DND-41 (cell line): Measurements from ENCODE around the gene PRRX2.

Experiments used
- ATAC-seq: fragments of 200-7000 bp; cut with Tn5 transposase; 3 replicates; pipeline ENCODE4 v1.9.1; 2021; ENCODE audit warnings: low read depth; ENCODE audit not compliant: insufficient read depth
- DNase-seq: peaks from one replicate; pipeline ENCODE4 v3.0.0-alpha.2; 2020
- H2AFZ ChIP-seq: 2 replicates; pipeline ENCODE4 v1.6.0; 2012; ENCODE audit warnings: low read depth, low read length
- H3K27ac ChIP-seq: 2 replicates; pipeline ENCODE4 v1.5.1; 2012; ENCODE audit warnings: low read length, inconsistent platforms
- H3K27me3 ChIP-seq: fragments of 200-600 bp; sonication (generic); 2 replicates; pipeline ENCODE4 v1.6.0; 2012; ENCODE audit warnings: low read length, mild to moderate bottlenecking, inconsistent platforms; ENCODE audit not compliant: insufficient read depth, poor library complexity
- H3K36me3 ChIP-seq: 2 replicates; pipeline ENCODE4 v1.5.1; 2012; ENCODE audit warnings: low read length, inconsistent platforms; ENCODE audit not compliant: insufficient read depth
- H3K4me1 ChIP-seq: 2 replicates; pipeline ENCODE4 v1.5.1; 2012; ENCODE audit warnings: mild to moderate bottlenecking, low read length; ENCODE audit not compliant: insufficient read depth
- H3K4me2 ChIP-seq: 2 replicates; pipeline ENCODE4 v1.6.0; 2012; ENCODE audit warnings: mild to moderate bottlenecking, moderate library complexity, low read length, inconsistent platforms; ENCODE audit not compliant: insufficient read depth
- H3K4me3 ChIP-seq, 2 experiments: fragments of 200-600 bp in 1 of 2; shearing (Covaris generic) in 1 of 2; 2 replicates each; pipeline ENCODE4 v1.5.1; 2012 to 2016; ENCODE audit warnings: inconsistent platforms in 2 of 2, low read length in 2 of 2, mild to moderate bottlenecking in 2 of 2, low read depth in 1 of 2, moderate library complexity in 1 of 2
- H3K79me2 ChIP-seq: 2 replicates; pipeline ENCODE4 v1.6.0; 2012; ENCODE audit warnings: low read length, inconsistent platforms; ENCODE audit not compliant: insufficient read depth
- H3K9ac ChIP-seq: 2 replicates; pipeline ENCODE4 v1.6.0; 2012; ENCODE audit warnings: low read depth, mild to moderate bottlenecking, inconsistent platforms, low read length, moderate library complexity
- H3K9me3 ChIP-seq: 2 replicates; pipeline ENCODE4 v1.5.1; 2012; ENCODE audit warnings: low read length, moderate library complexity, mild to moderate bottlenecking, inconsistent platforms; ENCODE audit not compliant: insufficient read depth, severe bottlenecking
- H4K20me1 ChIP-seq: 2 replicates; pipeline ENCODE4 v1.6.0; 2012; ENCODE audit warnings: low read length; ENCODE audit not compliant: insufficient read depth
- CTCF ChIP-seq: IDR thresholded peaks from 2 replicates; pipeline ENCODE4 v1.5.1; 2012; ENCODE audit warnings: borderline replicate concordance, low read length, moderate library complexity, mild to moderate bottlenecking; ENCODE audit not compliant: poor library complexity, severe bottlenecking; ENCODE audit errors: extremely low read depth
- EZH2 ChIP-seq: IDR thresholded peaks from 3 replicates; pipeline ENCODE4 v1.6.1; 2012; ENCODE audit warnings: borderline replicate concordance, low read depth, mild to moderate bottlenecking, moderate library complexity, low read length, inconsistent platforms; ENCODE audit not compliant: severe bottlenecking

Gene PRRX2

GRCh38 chr9:129624947-129625346, 40.5 kb upstream of the PRRX2 start:
- Histone ChIP-seq H3K27ac (no peak overlapping the region), H3K4me3 (peak overlapping the region in 1 of 2 experiments; percentile 98; a peak in 2 of 4 replicates), H3K9ac (peak overlapping the region; percentile 92), H3K4me1 (peaks cover 56% of the 10 kb centered on the region), H3K4me2 (peak overlapping the region; percentile 98), H3K36me3 (peaks cover 14% of the 10 kb centered on the region), H3K79me2 (peaks cover 40% of the 10 kb centered on the region), H4K20me1 (peaks cover 37% of the 10 kb centered on the region), H3K9me3 (no peaks in the 10 kb centered on the region), H2AFZ (0 out of 2 replicates have a peak overlapping the region, but pooled peaks have one; percentile 38), H3K27me3 (peaks cover 15% of the 10 kb centered on the region)
- ATAC-seq (no peak), DNase-seq (no peak)
- no peak for TF ChIP-seq EZH2
- no peak for TF ChIP-seq CTCF

- Histone ChIP-seq H3K4me1 (peaks cover 46% of the 10 kb centered on the region), H2AFZ (peak within 1 kb of the TSS; percentile 91), H3K27me3 (peaks cover 3% of the 10 kb centered on the region), H3K27ac (peak within 1 kb of the TSS; percentile 94), H3K4me2 (peak within 1 kb of the TSS; percentile 98), H3K4me3 (peak within 1 kb of the TSS; percentile 95 to 98), H3K9ac (peak within 1 kb of the TSS; percentile 92), H3K79me2 (peaks cover 52% of the 10 kb centered on the region), H3K9me3 (no peaks in the 10 kb centered on the region), H3K36me3 (peaks cover 15% of the 10 kb centered on the region), H4K20me1 (peaks cover 49% of the 10 kb centered on the region)
- DNase-seq (peak; percentile 83), ATAC-seq (peak; percentile 75)
- TF ChIP-seq EZH2 (no peak), CTCF (no peak)
These were observed 39.3 kb upstream of the PRRX2 start, which contains the start of gene NTMT1 for GRCh38 chr9:129626079-129626624. Gene NTMT1 (plus strand): TSS chr9:129626163. CDS start chr9:129632704, 6,541 bp downstream.

GRCh38 chr9:129626625-129627284, 38.7 kb upstream of the PRRX2 start:
- peak overlapping the region; percentile 98 for H3K4me2 ChIP-seq
- peak overlapping the region; percentile 95 to 98 for H3K4me3 ChIP-seq
- no peaks in the 10 kb centered on the region for H3K9me3 ChIP-seq
- peaks cover 58% of the 10 kb centered on the region for H3K79me2 ChIP-seq
- peaks cover 46% of the 10 kb centered on the region for H3K4me1 ChIP-seq
- peak overlapping the region; percentile 92 for H3K9ac ChIP-seq
- H3K27me3 ChIP-seq = no peaks in the 10 kb centered on the region
- H3K36me3 ChIP-seq = peaks cover 17% of the 10 kb centered on the region
- peaks cover 55% of the 10 kb centered on the region for H4K20me1 ChIP-seq
- peak; percentile 53 for ATAC-seq
- peak overlapping the region; percentile 94 for H3K27ac ChIP-seq
- DNase-seq = peak; percentile 31
- H2AFZ ChIP-seq = peak overlapping the region; percentile 91
- TF ChIP-seq CTCF (no peak), EZH2 (no peak)
